ENCODE data around the gene CRLF3.
"Not testable (repeated sequence)": the region's sequence is repeated elsewhere in the genome, so short reads cannot be mapped to it uniquely, and the experiment has no call there.

DNA sequence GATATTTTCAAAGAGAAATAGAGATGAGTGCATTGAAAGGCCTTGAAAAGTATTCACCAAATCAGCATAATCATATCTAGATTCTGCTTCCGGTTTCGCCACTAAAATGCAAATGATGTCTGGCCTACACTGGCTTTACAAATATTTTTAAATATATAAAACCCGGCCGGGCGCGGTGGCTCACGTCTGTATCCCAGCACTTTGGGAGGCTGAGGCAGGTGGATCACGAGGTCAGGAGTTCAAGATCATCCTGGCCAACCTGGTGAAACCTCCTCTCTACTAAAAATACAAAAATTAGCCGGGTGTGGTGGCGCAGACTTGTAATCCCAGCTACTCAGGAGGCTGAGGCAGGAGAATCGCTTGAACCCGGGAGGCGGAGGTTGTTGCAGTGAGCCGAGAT lies 1.6 kb downstream of the CRLF3 start:
- TF ChIP-seq, protein P1, sequence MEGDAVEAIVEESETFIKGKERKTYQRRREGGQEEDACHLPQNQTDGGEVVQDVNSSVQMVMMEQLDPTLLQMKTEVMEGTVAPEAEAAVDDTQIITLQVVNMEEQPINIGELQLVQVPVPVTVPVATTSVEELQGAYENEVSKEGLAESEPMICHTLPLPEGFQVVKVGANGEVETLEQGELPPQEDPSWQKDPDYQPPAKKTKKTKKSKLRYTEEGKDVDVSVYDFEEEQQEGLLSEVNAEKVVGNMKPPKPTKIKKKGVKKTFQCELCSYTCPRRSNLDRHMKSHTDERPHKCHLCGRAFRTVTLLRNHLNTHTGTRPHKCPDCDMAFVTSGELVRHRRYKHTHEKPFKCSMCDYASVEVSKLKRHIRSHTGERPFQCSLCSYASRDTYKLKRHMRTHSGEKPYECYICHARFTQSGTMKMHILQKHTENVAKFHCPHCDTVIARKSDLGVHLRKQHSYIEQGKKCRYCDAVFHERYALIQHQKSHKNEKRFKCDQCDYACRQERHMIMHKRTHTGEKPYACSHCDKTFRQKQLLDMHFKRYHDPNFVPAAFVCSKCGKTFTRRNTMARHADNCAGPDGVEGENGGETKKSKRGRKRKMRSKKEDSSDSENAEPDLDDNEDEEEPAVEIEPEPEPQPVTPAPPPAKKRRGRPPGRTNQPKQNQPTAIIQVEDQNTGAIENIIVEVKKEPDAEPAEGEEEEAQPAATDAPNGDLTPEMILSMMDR (IDR thresholded peaks at IDR 0.05 in 8 of 11, conservative IDR thresholded peaks at IDR 0.05 in 3 of 11): not testable (repeated sequence)
- TF ChIP-seq POLR2A (IDR thresholded peaks at IDR 0.05): not testable (repeated sequence)
